WI38 (cell line): Measurements from ENCODE around the gene MTIF3.

ENCODE experiments used
- H3K4me3 ChIP-seq: 2 replicates; pipeline ENCODE4 v1.5.1; 2011; ENCODE audit warnings: low read depth, mild to moderate bottlenecking, control low read depth, low read length
- TF ChIP-seq, protein P1 (sequence below): IDR thresholded peaks from 2 replicates; pipeline ENCODE4 v1.5.1; 2012; ENCODE audit warnings: low read depth, mild to moderate bottlenecking, control low read depth, low read length

The MTIF3 gene

DNA sequence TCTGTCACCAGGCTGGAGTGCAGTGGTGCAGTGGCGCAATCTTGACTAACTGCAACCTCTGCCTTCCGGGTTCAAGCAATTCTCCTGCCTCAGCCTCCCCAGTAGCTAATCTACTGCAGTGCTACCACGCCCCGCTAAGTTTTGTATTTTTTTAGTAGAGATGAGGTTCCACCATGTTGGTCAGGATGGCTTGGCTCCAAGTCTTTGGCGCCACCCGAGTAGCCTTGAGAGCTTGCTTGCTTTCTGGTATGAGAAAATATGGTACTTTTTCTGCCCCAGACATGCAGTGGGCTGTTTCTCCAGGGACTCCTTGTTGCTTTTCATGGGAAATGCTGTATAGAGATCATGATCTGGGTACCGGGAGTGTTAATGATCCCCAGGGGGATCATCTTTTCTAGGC lies 60.5 kb downstream of the MTIF3 start:
- TF ChIP-seq, protein P1, sequence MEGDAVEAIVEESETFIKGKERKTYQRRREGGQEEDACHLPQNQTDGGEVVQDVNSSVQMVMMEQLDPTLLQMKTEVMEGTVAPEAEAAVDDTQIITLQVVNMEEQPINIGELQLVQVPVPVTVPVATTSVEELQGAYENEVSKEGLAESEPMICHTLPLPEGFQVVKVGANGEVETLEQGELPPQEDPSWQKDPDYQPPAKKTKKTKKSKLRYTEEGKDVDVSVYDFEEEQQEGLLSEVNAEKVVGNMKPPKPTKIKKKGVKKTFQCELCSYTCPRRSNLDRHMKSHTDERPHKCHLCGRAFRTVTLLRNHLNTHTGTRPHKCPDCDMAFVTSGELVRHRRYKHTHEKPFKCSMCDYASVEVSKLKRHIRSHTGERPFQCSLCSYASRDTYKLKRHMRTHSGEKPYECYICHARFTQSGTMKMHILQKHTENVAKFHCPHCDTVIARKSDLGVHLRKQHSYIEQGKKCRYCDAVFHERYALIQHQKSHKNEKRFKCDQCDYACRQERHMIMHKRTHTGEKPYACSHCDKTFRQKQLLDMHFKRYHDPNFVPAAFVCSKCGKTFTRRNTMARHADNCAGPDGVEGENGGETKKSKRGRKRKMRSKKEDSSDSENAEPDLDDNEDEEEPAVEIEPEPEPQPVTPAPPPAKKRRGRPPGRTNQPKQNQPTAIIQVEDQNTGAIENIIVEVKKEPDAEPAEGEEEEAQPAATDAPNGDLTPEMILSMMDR = no peak
- H3K4me3 ChIP-seq = no peak overlapping the region

DNA sequence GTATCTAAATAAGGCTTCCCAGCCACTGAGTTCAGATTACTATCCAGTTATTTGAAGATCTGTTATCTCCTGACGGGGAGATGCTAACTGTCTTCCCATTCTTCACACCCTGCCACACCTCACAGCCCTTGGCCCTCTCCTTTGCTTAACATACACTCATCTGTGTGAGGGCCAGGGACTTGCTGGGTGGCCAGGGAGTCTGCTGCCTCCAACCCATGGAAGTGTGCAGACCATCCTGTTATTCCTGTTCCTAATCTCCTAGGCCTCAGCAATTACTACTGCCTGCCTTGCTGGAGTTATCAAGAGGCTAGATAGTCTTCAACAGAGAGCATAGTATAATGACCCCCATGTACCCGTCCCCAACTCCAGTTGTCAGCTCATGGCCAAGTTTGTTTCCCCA lies 62.1 kb downstream of the MTIF3 start:
- TF ChIP-seq, protein P1 = no peak
- H3K4me3 ChIP-seq = no peak overlapping the region
